Stimulated activated CD8-positive, alpha-beta memory T cell treated with anti-CD3 and anti-CD28 coated beads, Interleukin-12 subunit alpha, Interleukin-12 subunit beta, amount 100 ng/mL, for 24 hours (primary cell): ENCODE measurements around the gene YAF2.
"Not testable (repeated sequence)": the region's sequence is repeated elsewhere in the genome, so short reads cannot be mapped to it uniquely, and the experiment has no call there.

Source experiments
- DNase-seq: peaks from one replicate; pipeline ENCODE4 v3.0.0-alpha.2; 2020; ENCODE audit errors: extremely low read depth

Gene YAF2

GRCh38 chr12:42196723-42197603 is 41.1 kb downstream of the YAF2 start:
- DNase-seq: no peak

GRCh38 chr12:42192686-42193085 is 45.4 kb downstream of the YAF2 start:
- no peak for DNase-seq

- DNase-seq: no peak
These were observed 45.8 kb downstream of the YAF2 start for GRCh38 chr12:42192258-42192657.

- no peak for DNase-seq
These were observed 47.7 kb downstream of the YAF2 start for GRCh38 chr12:42190376-42190775.

GRCh38 chr12:42188275-42188674 is 49.8 kb downstream of the YAF2 start:
- not testable (repeated sequence) for DNase-seq

- no peak for DNase-seq
These were observed 50.2 kb downstream of the YAF2 start for GRCh38 chr12:42187799-42188198.

GRCh38 chr12:42186793-42187192 is 51.3 kb downstream of the YAF2 start:
- no peak for DNase-seq

GRCh38 chr12:42182394-42182793 is 55.7 kb downstream of the YAF2 start:
- DNase-seq: no peak

GRCh38 chr12:42180990-42181596 is 57.0 kb downstream of the YAF2 start:
- no peak for DNase-seq

GRCh38 chr12:42178101-42178500 is 59.9 kb downstream of the YAF2 start:
- no peak for DNase-seq

GRCh38 chr12:42174978-42175377 is 63.1 kb downstream of the YAF2 start:
- no peak for DNase-seq

- no peak for DNase-seq
These were observed 64.0 kb downstream of the YAF2 start for GRCh38 chr12:42173961-42174521.

GRCh38 chr12:42172441-42173210 is 65.4 kb downstream of the YAF2 start:
- no peak for DNase-seq

GRCh38 chr12:42167711-42168110 is 70.3 kb downstream of the YAF2 start:
- DNase-seq: no peak

GRCh38 chr12:42166501-42166900 is 71.5 kb downstream of the YAF2 start:
- DNase-seq: no peak

GRCh38 chr12:42163913-42164312 is 74.1 kb downstream of the YAF2 start:
- no peak for DNase-seq

GRCh38 chr12:42162965-42163364 is 75.1 kb downstream of the YAF2 start:
- DNase-seq: no peak

- no peak for DNase-seq
These were observed 75.9 kb downstream of the YAF2 start for GRCh38 chr12:42162193-42162592.

- no peak for DNase-seq
These were observed 76.5 kb downstream of the YAF2 start for GRCh38 chr12:42161529-42161928.

- no peak for DNase-seq
These were observed 81.8 kb downstream of the YAF2 start for GRCh38 chr12:42156232-42156631.

GRCh38 chr12:42145552-42146215 is 92.4 kb downstream of the YAF2 start:
- DNase-seq: no peak

- no peak for DNase-seq
These were observed 92.9 kb downstream of the YAF2 start for GRCh38 chr12:42145197-42145549.
